T-helper 2 cell treated with Interferon-gamma antibody and Interleukin-4, amounts not matched to agents 5 μg/mL and 100 μg/mL, for 36 hours (primary cell): ENCODE data around the gene SH3TC1.

Experiments used
- DNase-seq: peaks from one replicate; pipeline ENCODE4 v3.0.0; 2021; ENCODE audit warnings: low spot score
- H3K27ac Mint-ChIP-seq: one replicate; pipeline ENCODE4 v1.8.0; 2021; ENCODE audit warnings: mild to moderate bottlenecking, mixed read lengths
- H3K27me3 Mint-ChIP-seq: one replicate; pipeline ENCODE4 v1.8.0; 2021; ENCODE audit warnings: low read depth, mixed read lengths
- H3K36me3 Mint-ChIP-seq: one replicate; pipeline ENCODE4 v1.8.0; 2021; ENCODE audit warnings: low read depth, mixed read lengths
- H3K4me1 Mint-ChIP-seq: one replicate; pipeline ENCODE4 v1.8.0; 2021; ENCODE audit warnings: low read depth, mixed read lengths
- H3K4me3 Mint-ChIP-seq: one replicate; pipeline ENCODE4 v1.8.0; 2022; ENCODE audit warnings: mild to moderate bottlenecking, moderate library complexity, mixed read lengths
- H3K9me3 Mint-ChIP-seq: one replicate; pipeline ENCODE4 v1.8.0; 2021; ENCODE audit warnings: mixed read lengths

The SH3TC1 gene

DNA sequence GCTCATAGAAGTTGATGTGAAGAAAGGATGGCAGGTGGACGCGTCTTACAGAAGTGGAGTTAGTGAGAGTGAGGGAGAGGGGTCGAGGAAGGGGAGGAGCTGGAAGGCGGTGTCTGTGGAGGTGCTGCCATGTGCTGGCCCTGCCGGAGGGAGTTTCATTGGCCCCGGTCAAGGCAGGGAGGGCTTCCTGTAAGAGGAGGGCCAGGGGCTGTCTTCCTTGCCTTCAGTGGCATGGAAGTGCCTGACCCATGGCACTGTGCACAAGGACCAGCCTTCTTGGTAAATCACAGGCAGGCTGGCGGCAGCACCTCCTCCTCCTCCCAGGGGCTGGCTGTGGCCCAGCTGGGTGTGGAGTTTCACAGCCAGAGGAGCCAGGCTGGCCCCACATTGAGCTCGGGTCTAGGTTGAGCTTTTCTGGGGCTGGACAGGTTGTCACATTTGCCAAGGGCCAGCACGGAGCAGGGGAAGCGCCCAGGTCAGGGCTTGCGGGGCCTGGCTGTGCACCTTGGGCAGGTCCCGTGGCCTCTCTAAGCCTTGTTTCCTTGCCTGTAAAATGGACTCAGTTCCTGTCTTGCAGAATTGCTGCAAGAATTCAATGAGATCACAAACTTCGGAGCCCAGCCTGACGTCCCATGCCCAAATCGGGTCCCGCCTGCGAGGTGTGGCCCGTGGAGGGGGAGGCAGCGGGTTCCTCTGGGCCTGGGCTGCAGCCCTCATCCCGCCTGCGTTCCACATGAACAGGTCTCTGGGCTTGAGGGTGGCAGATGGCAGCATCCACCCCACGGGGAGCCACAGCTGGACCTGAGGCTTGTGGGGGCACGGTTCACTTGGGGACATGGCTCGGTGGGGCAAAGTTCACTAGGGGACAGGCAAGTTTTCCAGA is 77.5 kb downstream of the SH3TC1 start:
- Mint-ChIP-seq H3K4me1 (no peaks in the 10 kb centered on the region), H3K4me3 (no peak overlapping the region), H3K27ac (no peak overlapping the region), H3K27me3 (peaks cover 2% of the 10 kb centered on the region), H3K36me3 (no peaks in the 10 kb centered on the region), H3K9me3 (no peaks in the 10 kb centered on the region)
- DNase-seq: no peak

GRCh38 chr4:8277356-8278008 is 78.4 kb downstream of the SH3TC1 start:
- Mint-ChIP-seq H3K27ac (no peak overlapping the region), H3K27me3 (peaks cover 2% of the 10 kb centered on the region), H3K4me1 (no peaks in the 10 kb centered on the region), H3K4me3 (no peak overlapping the region), H3K36me3 (no peaks in the 10 kb centered on the region), H3K9me3 (no peaks in the 10 kb centered on the region)
- DNase-seq: no peak

GRCh38 chr4:8278009-8278395 is 78.9 kb downstream of the SH3TC1 start:
- H3K27ac Mint-ChIP-seq: no peak overlapping the region
- no peak overlapping the region for H3K4me3 Mint-ChIP-seq
- H3K36me3 Mint-ChIP-seq: no peaks in the 10 kb centered on the region

GRCh38 chr4:8278421-8279287 is 79.6 kb downstream of the SH3TC1 start:
- H3K27me3 Mint-ChIP-seq: peaks cover 2% of the 10 kb centered on the region
- H3K27ac Mint-ChIP-seq: no peak overlapping the region
- H3K36me3 Mint-ChIP-seq: no peaks in the 10 kb centered on the region
- no peaks in the 10 kb centered on the region for H3K4me1 Mint-ChIP-seq
- DNase-seq: no peak
- no peak overlapping the region for H3K4me3 Mint-ChIP-seq
- no peaks in the 10 kb centered on the region for H3K9me3 Mint-ChIP-seq

More at GRCh38 chr4:8278009-8278395, 78.9 kb downstream of the SH3TC1 start:
- DNase-seq: no peak
- H3K4me1 Mint-ChIP-seq: no peaks in the 10 kb centered on the region
- peaks cover 2% of the 10 kb centered on the region for H3K27me3 Mint-ChIP-seq
- no peaks in the 10 kb centered on the region for H3K9me3 Mint-ChIP-seq

- Mint-ChIP-seq H3K4me3 (no peak overlapping the region), H3K9me3 (no peaks in the 10 kb centered on the region), H3K27me3 (no peaks in the 10 kb centered on the region), H3K4me1 (no peaks in the 10 kb centered on the region), H3K36me3 (no peaks in the 10 kb centered on the region), H3K27ac (no peak overlapping the region)
- no peak for DNase-seq
Observed at GRCh38 chr4:8279321-8280157, 80.4 kb downstream of the SH3TC1 start.

DNA sequence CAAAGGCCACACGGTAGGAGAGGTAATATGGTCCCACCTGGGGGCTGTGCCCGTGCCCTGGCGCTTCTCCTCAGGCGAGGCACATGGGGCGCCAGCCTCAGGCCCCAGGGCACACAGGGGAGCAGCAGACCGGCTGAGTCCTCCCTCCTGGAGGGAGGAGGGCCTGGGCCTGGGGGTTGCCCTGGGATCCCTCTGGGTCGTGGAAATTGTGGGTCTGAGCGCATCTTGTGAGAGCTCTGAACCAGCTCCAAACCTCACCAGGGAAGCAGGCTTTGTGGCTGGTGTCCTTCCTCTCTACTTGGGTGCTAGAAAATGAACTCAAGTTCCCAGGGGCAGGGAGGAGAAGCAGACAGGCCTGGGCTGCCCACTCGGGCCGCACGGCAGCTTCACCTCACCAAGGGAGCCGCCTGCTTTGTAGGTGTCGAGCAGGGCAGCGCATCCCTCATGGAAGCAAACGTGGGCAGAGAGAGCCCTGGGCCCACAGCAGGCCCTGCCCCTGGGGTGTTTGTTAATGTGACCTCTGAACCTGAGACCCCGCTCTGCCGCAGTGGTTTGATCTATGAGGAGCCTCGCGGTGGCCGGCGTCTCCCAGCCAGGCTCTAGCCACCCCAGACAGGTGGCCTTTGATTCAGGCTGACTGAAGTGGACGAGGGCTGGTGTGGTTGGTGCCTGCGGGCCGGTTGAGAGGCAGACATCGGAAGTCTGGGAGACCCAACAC is 81.2 kb downstream of the SH3TC1 start:
- DNase-seq: no peak
- Mint-ChIP-seq H3K4me1 (no peaks in the 10 kb centered on the region), H3K9me3 (no peaks in the 10 kb centered on the region), H3K36me3 (no peaks in the 10 kb centered on the region), H3K4me3 (no peak overlapping the region), H3K27me3 (no peaks in the 10 kb centered on the region), H3K27ac (no peak overlapping the region)

GRCh38 chr4:8280876-8281440 is 81.9 kb downstream of the SH3TC1 start:
- H3K4me3 Mint-ChIP-seq: no peak overlapping the region

GRCh38 chr4:8281519-8282133 is 82.5 kb downstream of the SH3TC1 start:
- DNase-seq: no peak
- H3K4me1 Mint-ChIP-seq: no peaks in the 10 kb centered on the region
- H3K27me3 Mint-ChIP-seq: no peaks in the 10 kb centered on the region
- H3K9me3 Mint-ChIP-seq: no peaks in the 10 kb centered on the region
- H3K27ac Mint-ChIP-seq: no peak overlapping the region
- no peak overlapping the region for H3K4me3 Mint-ChIP-seq
- no peaks in the 10 kb centered on the region for H3K36me3 Mint-ChIP-seq

More at GRCh38 chr4:8280876-8281440, 81.9 kb downstream of the SH3TC1 start:
- Mint-ChIP-seq H3K36me3 (no peaks in the 10 kb centered on the region), H3K27me3 (no peaks in the 10 kb centered on the region), H3K27ac (no peak overlapping the region), H3K4me1 (no peaks in the 10 kb centered on the region), H3K9me3 (no peaks in the 10 kb centered on the region)
- DNase-seq: no peak

- H3K27ac Mint-ChIP-seq: no peak overlapping the region
- no peaks in the 10 kb centered on the region for H3K9me3 Mint-ChIP-seq
- no peaks in the 10 kb centered on the region for H3K27me3 Mint-ChIP-seq
Observed at GRCh38 chr4:8282134-8282641, 83.1 kb downstream of the SH3TC1 start.

DNA sequence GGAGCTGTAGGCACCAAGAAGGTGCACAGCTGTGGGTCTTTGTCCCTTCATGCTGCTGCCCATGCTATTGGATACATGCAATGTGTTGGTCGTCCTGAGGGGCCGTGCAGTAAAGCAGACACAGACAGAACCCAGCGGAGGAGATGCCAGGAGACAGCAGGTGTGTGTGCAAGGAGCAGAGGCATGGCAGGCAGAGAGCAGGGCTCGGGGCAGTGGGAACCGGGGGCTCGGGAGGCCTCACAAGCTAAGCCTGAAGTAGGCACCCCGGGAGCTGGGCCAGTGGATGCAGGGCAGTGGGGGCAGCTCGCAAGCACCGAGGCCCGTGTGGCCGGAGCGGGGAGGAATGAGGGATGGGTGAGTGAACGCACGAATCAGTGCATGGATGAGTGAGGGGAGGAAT is 83.7 kb downstream of the SH3TC1 start:
- H3K27ac Mint-ChIP-seq: no peak overlapping the region
- H3K36me3 Mint-ChIP-seq: no peaks in the 10 kb centered on the region
- no peaks in the 10 kb centered on the region for H3K9me3 Mint-ChIP-seq
- DNase-seq: no peak
- H3K4me1 Mint-ChIP-seq: no peaks in the 10 kb centered on the region
- no peak overlapping the region for H3K4me3 Mint-ChIP-seq
- H3K27me3 Mint-ChIP-seq: no peaks in the 10 kb centered on the region

More at GRCh38 chr4:8282134-8282641, 83.1 kb downstream of the SH3TC1 start:
- no peaks in the 10 kb centered on the region for H3K36me3 Mint-ChIP-seq
- no peak for DNase-seq
- H3K4me1 Mint-ChIP-seq: no peaks in the 10 kb centered on the region
- no peak overlapping the region for H3K4me3 Mint-ChIP-seq

GRCh38 chr4:8283161-8283560 is 84.1 kb downstream of the SH3TC1 start:
- Mint-ChIP-seq H3K4me3 (no peak overlapping the region), H3K9me3 (no peaks in the 10 kb centered on the region), H3K27me3 (no peaks in the 10 kb centered on the region), H3K27ac (no peak overlapping the region), H3K4me1 (no peaks in the 10 kb centered on the region), H3K36me3 (no peaks in the 10 kb centered on the region)
- no peak for DNase-seq

DNA sequence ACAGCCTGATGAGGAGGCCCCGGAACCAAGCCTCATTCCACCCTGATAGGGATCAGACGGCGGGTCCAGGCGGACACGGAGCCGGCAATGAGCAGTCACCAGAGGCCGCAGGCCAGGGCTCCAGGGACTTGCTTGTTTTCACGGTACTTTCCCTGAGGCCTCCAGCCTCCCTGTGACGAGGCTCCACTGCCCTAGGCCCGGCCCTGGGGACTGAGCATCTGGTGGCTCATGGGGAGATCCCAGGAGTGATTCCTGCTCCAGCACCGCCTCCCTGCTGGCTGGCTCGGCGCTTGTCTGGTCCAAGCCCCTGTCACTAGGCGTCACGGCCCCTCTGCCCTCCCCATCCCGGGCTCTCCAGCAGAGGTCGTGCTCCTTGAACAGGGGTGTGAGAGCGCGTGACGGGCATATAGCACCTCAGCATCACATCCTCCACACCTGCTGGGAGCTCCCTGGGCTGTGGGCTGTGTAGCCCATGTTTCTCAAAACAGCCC is 84.6 kb downstream of the SH3TC1 start:
- no peaks in the 10 kb centered on the region for H3K9me3 Mint-ChIP-seq
- no peaks in the 10 kb centered on the region for H3K4me1 Mint-ChIP-seq
- no peaks in the 10 kb centered on the region for H3K36me3 Mint-ChIP-seq
- no peak for DNase-seq
- no peak overlapping the region for H3K4me3 Mint-ChIP-seq
- H3K27ac Mint-ChIP-seq: no peak overlapping the region
- H3K27me3 Mint-ChIP-seq: no peaks in the 10 kb centered on the region
